Esophagus mucosa (tissue), 1 donor: ENCODE data around the gene CDON. TPM values are rescaled to one million over a fixed set of nuclear protein-coding genes. Genes with fewer than 3 reads are reported as not detected.
"Not testable (repeated sequence)": the region's sequence is repeated elsewhere in the genome, so short reads cannot be mapped to it uniquely, and the experiment has no call there.

ENCODE experiments used
- ATAC-seq: fragments of 200-7000 bp; cut with Tn5 transposase; one replicate; pipeline ENCODE4 v1.9.1; 2020
- total RNA-seq: library from RNA; stranded (reverse); gene quantifications from one replicate; pipeline ENCODE4 v1.2.4, GENCODE V29; 2023
- donor health status: DM: yes; HTN: yes; CAD: no.

Gene CDON
- total RNA-seq, 1 donor from 2014 or later, result 2.4 TPM

DNA sequence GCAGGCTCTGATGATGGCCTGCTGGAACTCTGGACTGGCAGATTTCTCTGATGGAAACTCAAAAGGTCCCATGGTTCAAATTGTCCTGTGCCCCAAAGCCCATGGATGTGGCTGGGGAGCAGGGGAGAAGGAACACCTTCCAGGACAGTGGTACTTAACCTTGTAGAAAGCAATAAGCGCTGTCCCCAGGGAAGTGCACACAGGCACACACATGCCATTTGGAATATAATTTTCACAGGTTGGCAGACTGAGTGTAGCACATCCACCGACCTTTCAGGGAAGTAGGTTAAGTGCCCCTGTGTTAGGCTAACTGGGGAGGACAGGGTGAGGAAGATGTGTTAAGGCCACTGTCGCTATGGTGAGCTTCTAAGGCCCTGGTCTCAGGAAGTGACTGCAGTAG lies 140.5 kb downstream of the CDON start:
- no peak for ATAC-seq

DNA sequence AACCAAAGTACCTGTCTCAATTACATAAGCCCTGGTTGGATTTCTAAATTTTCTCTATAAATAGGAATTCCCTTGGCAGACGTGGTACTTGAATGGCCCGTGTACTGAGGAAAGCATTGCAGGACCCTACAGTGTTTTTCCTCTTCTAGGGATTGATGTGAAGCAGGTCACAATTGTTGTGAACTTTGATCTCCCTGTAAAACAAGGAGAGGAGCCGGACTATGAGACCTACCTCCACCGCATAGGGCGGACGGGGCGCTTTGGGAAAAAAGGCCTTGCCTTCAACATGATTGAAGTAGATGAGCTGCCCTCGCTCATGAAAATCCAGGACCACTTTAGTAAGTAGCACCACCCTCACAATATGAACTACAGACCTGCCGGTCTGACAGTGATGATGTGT lies 141.6 kb downstream of the CDON start:
- no peak for ATAC-seq

DNA sequence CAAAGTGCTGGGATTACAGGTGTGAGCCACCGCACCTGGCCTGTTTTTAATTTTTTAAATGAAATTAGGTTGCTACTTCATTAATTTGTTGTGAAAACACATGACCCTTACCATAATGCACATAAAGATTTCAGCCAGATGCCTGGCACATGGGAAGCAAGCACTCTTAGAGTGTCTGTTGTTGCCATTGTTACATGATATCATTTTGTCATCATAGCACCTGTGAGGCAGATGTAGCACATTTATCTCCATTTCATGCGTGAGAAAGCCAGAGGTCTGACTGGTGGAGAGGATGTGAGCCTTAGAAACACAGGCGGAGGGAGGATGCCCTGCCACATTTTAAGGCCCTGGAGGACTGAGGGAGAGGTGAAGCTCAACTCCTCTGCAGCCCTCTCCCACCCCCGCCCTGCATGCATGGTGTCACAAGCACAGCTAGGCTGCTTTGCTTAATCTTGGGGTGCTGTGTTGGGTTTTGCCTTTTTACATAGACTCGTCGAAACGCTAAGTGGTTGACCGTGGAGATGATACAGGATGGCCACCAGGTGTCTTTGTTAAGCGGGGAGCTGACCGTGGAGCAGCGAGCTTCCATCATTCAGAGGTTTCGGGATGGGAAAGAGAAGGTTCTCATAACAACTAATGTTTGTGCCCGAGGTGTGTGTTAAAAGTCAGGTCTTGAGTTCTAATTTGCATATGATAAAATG lies 144.4 kb downstream of the CDON start:
- ATAC-seq, result no peak

DNA sequence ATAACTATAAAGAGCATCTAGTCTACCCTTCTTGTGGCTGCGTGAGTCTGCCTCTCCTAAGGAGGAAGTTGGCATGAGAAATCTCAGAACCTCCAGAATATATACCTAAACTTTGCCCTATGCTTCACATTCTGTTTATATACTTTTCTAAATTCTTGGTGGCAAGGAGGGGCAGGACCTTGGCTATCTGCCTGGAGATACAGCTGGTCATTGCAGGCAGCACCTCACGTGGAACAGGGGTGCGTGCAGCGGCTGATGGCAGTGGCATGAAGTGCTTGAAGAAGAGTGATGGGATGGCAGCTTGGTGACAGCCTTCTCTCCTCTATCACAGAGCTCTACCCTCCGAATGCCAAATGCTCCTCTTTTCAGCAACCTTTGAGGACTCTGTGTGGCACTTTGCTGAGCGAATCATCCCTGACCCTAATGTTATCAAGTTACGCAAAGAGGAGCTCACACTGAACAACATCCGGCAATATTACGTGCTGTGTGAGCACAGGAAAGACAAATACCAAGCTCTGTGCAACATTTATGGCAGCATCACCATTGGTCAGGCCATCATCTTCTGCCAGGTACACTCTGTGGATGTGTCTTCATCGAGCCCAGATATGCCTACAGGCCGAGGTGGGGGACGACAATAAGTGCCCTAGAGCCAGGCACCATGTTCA lies 145.9 kb downstream of the CDON start:
- no peak for ATAC-seq

DNA sequence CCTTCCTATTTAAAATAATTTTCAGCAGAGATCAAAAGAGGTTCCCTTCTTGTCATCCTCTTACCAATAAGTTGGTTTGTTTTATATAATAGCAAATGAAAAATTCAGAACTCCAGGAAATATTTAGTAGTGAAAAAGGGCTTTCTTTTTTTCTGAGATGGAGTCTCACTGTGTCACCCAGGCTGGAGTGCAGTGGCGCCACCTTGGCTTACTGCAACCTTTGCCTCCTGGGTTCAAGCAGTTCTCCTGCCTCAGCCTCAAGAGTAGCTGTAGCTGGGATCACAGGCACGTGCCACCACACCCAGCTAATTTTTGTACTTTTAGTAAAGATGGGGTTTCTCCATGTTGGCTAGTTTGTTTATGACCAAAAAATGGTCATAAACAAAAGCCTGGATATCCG lies 148.1 kb downstream of the CDON start:
- ATAC-seq, result not testable (repeated sequence)

DNA sequence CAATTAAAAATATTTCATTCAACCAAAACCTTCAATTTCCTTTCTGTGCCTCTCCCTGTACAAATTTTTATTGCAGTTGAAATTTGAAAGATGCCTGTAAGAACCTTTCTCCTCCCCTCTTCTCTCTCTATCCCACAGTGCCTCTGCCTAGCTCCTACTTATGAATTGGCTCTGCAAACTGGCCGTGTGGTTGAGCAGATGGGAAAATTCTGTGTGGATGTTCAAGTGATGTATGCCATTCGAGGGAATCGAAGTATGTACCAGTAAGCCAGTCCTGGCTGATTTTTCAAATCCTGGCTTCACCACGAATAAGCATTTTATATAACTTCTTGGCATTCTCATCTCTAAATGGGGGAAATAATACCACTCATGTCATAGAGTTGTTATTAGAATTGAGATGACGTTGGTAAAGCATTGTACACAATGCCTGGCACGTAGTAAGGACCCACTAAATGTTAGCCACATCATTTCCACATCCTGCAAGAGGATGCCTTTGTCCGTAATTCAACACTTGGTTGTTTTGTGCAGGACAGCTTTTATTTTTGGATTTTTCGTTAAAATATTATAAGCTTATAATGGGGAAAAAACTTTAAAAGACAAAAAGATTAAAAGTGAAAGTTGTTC lies 152.3 kb downstream of the CDON start:
- ATAC-seq, result no peak

Other genes with a start within 250 kb of the CDON start
- gene PATE4, start 229.6 kb downstream of the CDON start, total RNA-seq, result not detected
- 4.6 TPM for gene HYLS1, start 175.2 kb downstream of the CDON start, total RNA-seq
- gene PUS3, start 159.7 kb downstream of the CDON start, total RNA-seq, result 5.3 TPM
- not detected for gene DDX25, start 158.4 kb downstream of the CDON start, total RNA-seq
- gene VSIG10L2, start 116.8 kb downstream of the CDON start, total RNA-seq, result not detected
- gene RPUSD4, start 148.8 kb upstream of the CDON start, total RNA-seq, result 18.3 TPM
- gene FAM118B, start 148.9 kb upstream of the CDON start, total RNA-seq, result 6.6 TPM
- 49.0 TPM for gene SRPRA, start 206.0 kb upstream of the CDON start, total RNA-seq
- gene FOXRED1, start 206.3 kb upstream of the CDON start, total RNA-seq, result 13.2 TPM
- gene TIRAP, start 220.2 kb upstream of the CDON start, total RNA-seq, result 5.8 TPM
- gene DCPS, start 241.2 kb upstream of the CDON start, total RNA-seq, result 17.4 TPM